Lung (tissue), 12 donors: Measurements from ENCODE around the gene FGF19. TPM values are rescaled to one million over a fixed set of nuclear protein-coding genes. Genes with fewer than 3 reads are reported as not detected.
A peak's percentile ranks its signal among the peaks of the same experiment; 100 is the strongest.

ENCODE experiments used
- ATAC-seq: fragments of 200-7000 bp; cut with Tn5 transposase; one replicate; pipeline ENCODE4 v1.9.1; 2020; ENCODE audit warnings: moderate number of reproducible peaks; ENCODE audit not compliant: insufficient read depth, low FRiP score
- DNase-seq, 3 donors: peaks; one replicate each; pipeline ENCODE4 v3.0.0-alpha.2; 2013 to 2017
- H3K27ac ChIP-seq, 2 donors: one replicate each; pipeline ENCODE4 v1.5.1; 2013; ENCODE audit warnings: mild to moderate bottlenecking in 2 of 2, moderate library complexity in 2 of 2, control low read depth in 1 of 2, inconsistent platforms in 1 of 2, low read depth in 1 of 2, low read length in 1 of 2
- H3K27me3 ChIP-seq, 3 donors: one replicate each; pipeline ENCODE4 v1.5.1; 2013; ENCODE audit warnings: low read length in 2 of 3; ENCODE audit not compliant: control insufficient read depth in 3 of 3, insufficient read depth in 3 of 3
- H3K36me3 ChIP-seq, 4 donors: one replicate each; pipeline ENCODE4 v1.5.1; 2013; ENCODE audit warnings: low read length in 4 of 4, mild to moderate bottlenecking in 1 of 4, moderate library complexity in 1 of 4; ENCODE audit not compliant: control insufficient read depth in 4 of 4, insufficient read depth in 4 of 4
- H3K4me1 ChIP-seq, 5 donors: one replicate each; pipeline ENCODE4 v1.5.1; 2013; ENCODE audit warnings: low read length in 5 of 5, mild to moderate bottlenecking in 2 of 5, moderate library complexity in 1 of 5; ENCODE audit not compliant: control insufficient read depth in 5 of 5, insufficient read depth in 5 of 5
- H3K4me3 ChIP-seq: one replicate; pipeline ENCODE4 v1.5.1; 2013; ENCODE audit warnings: mild to moderate bottlenecking, control low read depth, moderate library complexity
- H3K9ac ChIP-seq, 2 donors: one replicate each; pipeline ENCODE4 v1.5.1; 2013; ENCODE audit warnings: low read length in 2 of 2, control low read depth in 1 of 2; ENCODE audit not compliant: insufficient read depth in 1 of 2
- H3K9me3 ChIP-seq, 4 donors: one replicate each; pipeline ENCODE4 v1.5.1; 2013; ENCODE audit warnings: low read length in 3 of 4, mild to moderate bottlenecking in 1 of 4, moderate library complexity in 1 of 4; ENCODE audit not compliant: control insufficient read depth in 4 of 4, insufficient read depth in 3 of 4
- CTCF ChIP-seq: IDR thresholded peaks from 2 replicates; pipeline ENCODE4 v1.5.1; 2012; ENCODE audit warnings: mild to moderate bottlenecking; ENCODE audit errors: control extremely low read depth, extremely low read depth
- WGBS, 2 donors: extraction: QIAGEN DNeasy Blood & Tissue Kit; methylation state at CpG; one replicate each; pipeline ENCODE4 v1.1.7; 2013; 5-methylcytosine and 5-hydroxymethylcytosine counted together
- polyA plus RNA-seq, 2 donors: library from polyadenylated mRNA; stranded (reverse); fragments of 200-250 nt; gene quantifications; one replicate each; pipeline ENCODE4 v1.2.1, GENCODE V29; 2013
- total RNA-seq, 2 donors: library from RNA; depleted of rRNA in 1 of 2; stranded (reverse); fragments of >200 nt in 1 of 2; gene quantifications; one replicate each; pipeline ENCODE4 v1.2.1, GENCODE V29; 2014 to 2021
- donor health status: control.
- donor health status: control.
- donor health status: Bipolar disorder and iron deficiency.
- donor health status: healthy.
- donor health status: DM: yes; HTN: yes; CAD: no.

Gene FGF19
- total and polyA plus RNA-seq, 4 donors, result 0.09 TPM; not detected in 3

GRCh38 chr11:69705901-69706787 lies 2.3 kb upstream of the FGF19 start:
- Histone ChIP-seq H3K27ac (no peak overlapping the region), H3K9me3 (no peaks in the 10 kb centered on the region), H3K36me3 (no peaks in the 10 kb centered on the region), H3K4me1 (peaks cover 0 to 12% (median 3%) of the 10 kb centered on the region in 5 donors), H3K4me3 (no peak overlapping the region), H3K27me3 (peaks cover 27 to 53% (median 37%) of the 10 kb centered on the region in 3 donors), H3K9ac (no peak overlapping the region)
- no peak for ATAC-seq
- DNase-seq, result no peak
- TF ChIP-seq CTCF, result no peak
- 42 to 48% methylated on average over 20 of the region's 20 CpGs for WGBS, 2 donors

- no peak for TF ChIP-seq CTCF
- no peak overlapping the region for H3K4me3 ChIP-seq
- H3K9me3 ChIP-seq, result no peaks in the 10 kb centered on the region
- H3K27me3 ChIP-seq, result peaks cover 27 to 53% (median 42%) of the 10 kb centered on the region in 3 donors
- no peak overlapping the region for H3K9ac ChIP-seq
- no peaks in the 10 kb centered on the region for H3K36me3 ChIP-seq
- no peak for DNase-seq
- no peak for ATAC-seq
- peaks cover 0 to 20% (median 9%) of the 10 kb centered on the region in 5 donors for H3K4me1 ChIP-seq
- H3K27ac ChIP-seq, result no peak overlapping the region
- WGBS, 2 donors, result 11 to 12% methylated on average over 18 of the region's 18 CpGs
These were observed 1.6 kb upstream of the FGF19 start for GRCh38 chr11:69705351-69705811.

GRCh38 chr11:69704508-69705253 lies 859 bp upstream of the FGF19 start:
- Histone ChIP-seq H3K27ac (no peak overlapping the region), H3K36me3 (no peaks in the 10 kb centered on the region), H3K4me3 (no peak overlapping the region), H3K27me3 (peaks cover 27 to 53% (median 42%) of the 10 kb centered on the region in 3 donors), H3K9ac (no peak overlapping the region), H3K4me1 (peaks cover 0 to 23% (median 9%) of the 10 kb centered on the region in 5 donors), H3K9me3 (no peaks in the 10 kb centered on the region)
- ATAC-seq (no peak), DNase-seq (peak; percentile 31 to 51 (median 47))
- 3% methylated on average over 55 to 63 of the region's 63 CpGs for WGBS, 2 donors
- TF ChIP-seq CTCF, result no peak
